Measurements from ENCODE around the gene INPP5J. TPM values are rescaled to one million over a fixed set of nuclear protein-coding genes. Genes with fewer than 3 reads are reported as not detected.
"Not testable (repeated sequence)": the region's sequence is repeated elsewhere in the genome, so short reads cannot be mapped to it uniquely, and the experiment has no call there.

INPP5J gene
- polyA plus RNA-seq, 10 donors, result 0.43 to 1.7 (median 1.1) TPM

- DNase-seq, result no peak
These were observed 21.5 kb downstream of the INPP5J start for GRCh38 chr22:31144223-31144622.

DNA sequence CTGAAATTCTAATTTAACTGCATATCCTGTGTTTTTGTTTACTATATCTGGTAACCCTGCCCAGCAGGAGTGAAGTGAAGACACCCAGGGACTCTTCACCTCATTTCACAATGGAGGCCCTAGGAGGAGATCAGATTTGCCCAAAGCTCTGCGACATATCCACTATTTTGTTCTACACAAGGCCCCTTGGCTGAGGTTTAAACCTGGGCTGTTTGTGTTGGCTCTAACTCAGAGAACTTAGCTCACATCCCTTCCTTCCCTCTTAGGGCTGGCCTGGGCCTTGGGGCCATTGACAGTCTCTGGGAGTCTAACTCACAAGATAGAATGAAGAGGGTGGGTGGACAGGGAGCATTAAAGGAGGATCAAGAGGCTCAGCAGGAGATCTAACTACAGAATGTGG lies 25.7 kb downstream of the INPP5J start:
- DNase-seq, result no peak

GRCh38 chr22:31148953-31149627 lies 26.3 kb downstream of the INPP5J start:
- DNase-seq, result peak; percentile 49 to 69 (median 56)

DNA sequence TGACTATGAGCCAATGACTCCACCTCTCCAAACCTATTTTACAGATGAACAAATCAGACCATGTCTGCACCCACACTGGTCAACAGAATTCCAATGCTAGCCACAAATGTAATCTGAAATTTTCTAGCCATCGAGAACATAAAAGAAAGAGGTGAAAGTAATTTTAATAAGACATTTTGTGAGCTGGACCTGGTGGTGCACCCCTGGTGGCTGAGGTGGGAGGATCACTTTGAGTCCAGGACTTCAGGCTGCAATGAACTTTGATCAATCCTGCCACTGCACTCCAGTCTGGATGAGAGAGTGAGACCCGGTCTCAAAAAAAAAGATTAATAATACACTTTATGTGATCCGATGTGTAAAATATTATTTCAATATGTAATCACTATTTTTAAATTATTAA lies 27.8 kb downstream of the INPP5J start:
- DNase-seq, result no peak

DNA sequence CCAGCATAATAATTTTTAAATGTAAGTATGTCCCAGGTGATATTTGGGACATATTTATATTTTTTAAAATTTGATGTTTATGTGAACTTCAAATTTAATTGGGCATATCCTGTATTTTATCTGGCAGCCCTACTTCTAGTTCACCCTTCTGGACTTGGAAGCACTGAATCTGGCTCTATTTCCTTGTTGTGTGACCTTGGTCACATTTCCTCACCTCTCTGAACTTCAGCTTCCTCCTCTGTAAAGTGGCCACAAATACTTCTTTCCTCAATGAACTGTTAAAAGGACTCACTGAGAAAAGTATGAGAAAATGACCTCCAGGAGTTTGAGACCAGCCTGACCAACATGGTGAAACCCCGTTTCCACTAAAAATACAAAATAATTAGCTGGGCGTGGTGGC lies 29.1 kb downstream of the INPP5J start:
- no peak for DNase-seq

GRCh38 chr22:31153357-31153756 lies 30.6 kb downstream of the INPP5J start:
- no peak for DNase-seq

GRCh38 chr22:31154975-31155374 lies 32.2 kb downstream of the INPP5J start:
- no peak for DNase-seq

GRCh38 chr22:31155422-31155821 lies 32.7 kb downstream of the INPP5J start:
- peak in 2 of 3 donors; percentile 28 to 54 for DNase-seq

GRCh38 chr22:31160328-31160978 lies 37.7 kb downstream of the INPP5J start:
- no peak for DNase-seq

GRCh38 chr22:31161386-31161785 lies 38.6 kb downstream of the INPP5J start:
- DNase-seq, result no peak

DNA sequence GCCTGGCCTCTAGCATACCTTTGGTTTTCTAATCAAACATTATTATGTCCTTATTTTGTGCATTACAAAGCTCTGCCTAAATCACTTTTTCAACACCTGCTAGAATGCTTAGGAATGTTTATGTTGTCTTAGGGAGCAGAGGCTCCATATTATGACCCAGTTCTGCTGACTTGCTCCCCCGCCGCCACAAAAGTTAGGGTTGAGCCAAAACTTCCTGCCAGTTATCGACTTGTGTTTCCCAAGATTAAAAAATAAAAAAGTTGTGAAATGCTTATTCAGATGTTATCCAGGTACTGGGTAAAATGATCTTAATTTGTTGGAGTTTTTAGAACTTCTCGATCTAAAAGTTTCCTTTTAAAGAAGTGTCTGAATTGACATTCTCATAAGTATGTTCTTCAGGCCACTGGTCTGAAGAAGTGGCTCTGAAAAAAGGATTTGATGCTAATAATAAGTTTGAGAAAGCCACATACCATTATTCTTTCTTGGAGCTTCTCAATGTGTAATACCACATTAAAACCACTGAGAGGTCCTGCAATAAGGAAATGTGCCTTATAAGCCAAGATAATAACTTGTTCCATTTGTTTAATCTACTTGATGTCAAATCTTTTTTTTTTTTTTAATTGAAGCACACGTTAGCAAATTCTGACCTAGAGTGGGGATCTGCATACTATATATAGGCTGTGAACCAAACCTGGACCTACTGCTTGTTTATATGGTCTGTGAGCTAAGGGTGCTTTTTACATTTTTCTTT lies 39.4 kb downstream of the INPP5J start:
- DNase-seq, result no peak

- DNase-seq, result no peak
These were observed 48.2 kb downstream of the INPP5J start for GRCh38 chr22:31170971-31171370.

DNA sequence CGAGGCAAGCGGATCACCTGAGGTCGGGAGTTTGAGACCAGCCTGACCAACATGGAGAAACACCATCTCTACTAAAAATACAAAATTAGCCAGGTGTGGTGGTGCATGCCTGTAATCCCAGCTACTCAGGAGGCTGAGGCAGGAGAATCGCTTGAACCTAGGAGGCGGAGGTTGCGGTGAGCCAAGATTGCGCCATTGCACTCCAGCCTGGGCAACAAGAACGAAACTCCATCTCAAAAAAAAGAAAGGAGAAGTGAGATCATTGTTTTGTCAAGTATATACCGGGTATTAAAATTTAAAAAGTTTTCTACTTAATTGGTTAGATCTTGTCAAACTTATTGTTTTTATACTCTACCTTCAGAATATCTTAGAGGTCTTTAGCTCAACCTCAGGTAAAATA lies 49.0 kb downstream of the INPP5J start:
- DNase-seq, result not testable (repeated sequence)

GRCh38 chr22:31173386-31174145 lies 50.8 kb downstream of the INPP5J start:
- DNase-seq, result peak in 1 of 3 donors; percentile 70

GRCh38 chr22:31176923-31177322 lies 54.2 kb downstream of the INPP5J start:
- no peak for DNase-seq

DNA sequence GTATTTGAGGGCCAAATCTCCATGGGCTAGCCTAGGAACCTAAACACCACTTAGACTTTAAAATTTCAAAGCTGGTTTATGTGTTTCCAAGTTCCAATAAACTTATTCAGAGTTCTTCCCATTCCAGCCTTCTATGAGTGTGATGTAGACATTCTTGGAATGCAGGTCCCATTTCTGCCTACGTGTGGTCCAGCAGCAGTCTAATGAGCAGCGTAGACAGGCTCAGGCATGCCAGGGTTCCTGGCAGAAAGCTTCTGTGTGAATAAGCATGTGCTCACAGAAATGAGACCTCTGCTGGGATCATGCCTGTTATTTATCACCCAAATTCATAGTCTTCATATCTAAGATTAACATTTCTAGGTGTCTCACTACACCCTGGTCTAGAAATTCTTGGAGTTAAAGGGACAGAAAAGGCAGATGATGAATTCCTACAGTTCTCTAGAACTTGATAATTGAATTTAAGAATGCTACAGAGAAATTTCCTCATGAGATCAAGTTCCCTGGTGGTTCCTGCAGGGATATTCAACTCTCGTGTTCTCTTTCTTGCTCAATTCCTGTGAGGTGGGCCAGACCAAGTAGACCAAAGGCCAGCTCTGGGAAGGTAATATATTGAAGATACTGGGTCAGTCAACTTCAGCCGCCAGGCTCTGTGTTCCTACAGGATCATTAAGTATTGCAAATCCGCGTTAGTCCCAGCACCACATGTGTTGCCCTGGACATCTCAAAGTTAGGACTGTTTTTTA lies 54.8 kb downstream of the INPP5J start:
- peak in 1 of 3 donors; percentile 87 for DNase-seq

DNA sequence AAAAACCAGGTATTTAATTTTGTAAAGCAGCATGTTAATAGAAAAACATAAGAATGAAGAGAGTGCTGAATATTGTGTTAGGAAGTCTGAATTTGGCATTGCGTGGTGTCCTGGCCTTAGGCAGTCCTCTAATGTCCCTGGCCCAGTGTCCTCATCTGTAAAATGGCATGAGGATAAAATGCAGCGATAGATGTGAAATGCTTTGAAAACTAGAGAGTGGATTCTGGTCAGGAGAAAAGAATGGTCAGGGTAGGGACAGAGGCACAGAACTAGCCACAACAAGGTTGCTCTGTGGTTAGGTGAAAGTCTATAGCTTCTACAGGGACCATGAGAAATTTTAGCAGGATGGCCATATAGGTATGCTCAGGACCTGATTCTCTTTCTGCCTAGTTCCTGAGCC lies 56.1 kb downstream of the INPP5J start:
- DNase-seq, result no peak

GRCh38 chr22:31179345-31179744 lies 56.6 kb downstream of the INPP5J start:
- peak in 2 of 3 donors; percentile 6 to 15 for DNase-seq

GRCh38 chr22:31184015-31184414 lies 61.2 kb downstream of the INPP5J start:
- DNase-seq, result no peak
